CD4-positive, alpha-beta T cell (primary cell): ENCODE results near the gene GUK1. TPM values are rescaled to one million over a fixed set of nuclear protein-coding genes. Genes with fewer than 3 reads are reported as not detected.
A peak's percentile ranks its signal among the peaks of the same experiment; 100 is the strongest.

Experiments used
- ATAC-seq: fragments of 200-7000 bp; cut with Tn5 transposase; one replicate; pipeline ENCODE4 v1.10.0; 2022; ENCODE audit warnings: mild to moderate bottlenecking; ENCODE audit not compliant: poor library complexity
- CTCF ChIA-PET: fragments of 350-600 bp; sonication (Branson Sonifier 250); formaldehyde crosslinking; loops from one replicate; lab custom pipeline; 2021; ENCODE audit warnings: antibody characterized with exemption, inconsistent platforms; lab: Charles Lee
- POLR2A ChIA-PET: fragments of 350-600 bp; sonication (Branson Sonifier 250); formaldehyde crosslinking; loops from one replicate; lab custom pipeline; 2021; ENCODE audit warnings: antibody characterized with exemption, inconsistent platforms; lab: Charles Lee
- DNase-seq, 14 experiments: peaks; one replicate each; pipeline ENCODE4 v3.0.0-alpha.2; 2013 to 2020; ENCODE audit warnings: mixed read lengths in 2 of 14
- H3K27ac ChIP-seq, 2 donors: one replicate each; pipeline versions ENCODE4 v1.5.1 to v1.7.0; 2013; ENCODE audit warnings: low read length in 2 of 2, low read depth in 1 of 2, mild to moderate bottlenecking in 1 of 2
- H3K27me3 ChIP-seq, 2 experiments: 1 replicate in 1 of 2; 2 replicates in 1 of 2; pipeline versions ENCODE4 v1.6.1 to v1.7.0; 2013; ENCODE audit warnings: low read length in 2 of 2, control low read depth in 1 of 2, mild to moderate bottlenecking in 1 of 2, moderate library complexity in 1 of 2; ENCODE audit not compliant: insufficient read depth in 2 of 2, control insufficient read depth in 1 of 2
- H3K36me3 ChIP-seq: one replicate; pipeline ENCODE4 v1.6.1; 2013; ENCODE audit warnings: low read length, control low read depth; ENCODE audit not compliant: insufficient read depth
- H3K4me1 ChIP-seq: one replicate; pipeline ENCODE4 v1.6.1; 2013; ENCODE audit warnings: low read length, control low read depth; ENCODE audit not compliant: insufficient read depth
- H3K4me3 ChIP-seq: one replicate; pipeline ENCODE4 v1.5.1; 2013; ENCODE audit warnings: mild to moderate bottlenecking, low read length, moderate library complexity
- H3K9me3 ChIP-seq, 2 experiments: 1 replicate in 1 of 2; 2 replicates in 1 of 2; pipeline versions ENCODE4 v1.6.1 to v1.7.0; 2013; ENCODE audit warnings: low read length in 2 of 2, mild to moderate bottlenecking in 2 of 2, control low read depth in 1 of 2, moderate library complexity in 1 of 2; ENCODE audit not compliant: control insufficient read depth in 1 of 2, insufficient read depth in 1 of 2
- H3K27ac Mint-ChIP-seq: one replicate; pipeline ENCODE4 v1.8.0; 2020; ENCODE audit warnings: mixed read lengths
- H3K27me3 Mint-ChIP-seq: one replicate; pipeline ENCODE4 v1.8.0; 2021; ENCODE audit warnings: mixed read lengths
- H3K36me3 Mint-ChIP-seq: one replicate; pipeline ENCODE4 v1.8.0; 2021; ENCODE audit warnings: low read depth, mixed read lengths
- H3K4me1 Mint-ChIP-seq: one replicate; pipeline ENCODE4 v1.8.0; 2021; ENCODE audit warnings: low read depth, mixed read lengths
- H3K4me3 Mint-ChIP-seq: one replicate; pipeline ENCODE4 v1.8.0; 2020; ENCODE audit warnings: mild to moderate bottlenecking, mixed read lengths
- H3K9me3 Mint-ChIP-seq: one replicate; pipeline ENCODE4 v1.8.0; 2020; ENCODE audit warnings: mixed read lengths
- CTCF ChIP-seq: fragments of 200-600 bp; IDR thresholded peaks from one replicate; pipeline ENCODE4 v1.8.0; 2022; ENCODE audit warnings: antibody characterized with exemption, mild to moderate bottlenecking
- intact Hi-C, 2 experiments: fragments of 100-400 bp; cut with DNase I in 1 of 2; cut with micrococcal nuclease in 1 of 2; formaldehyde crosslinking; loops; one replicate each; pipeline versions ENCODE4 v1.15.1 to v1.9.0; 2023 to 2025; cut with DNase I, micrococcal nuclease
- total RNA-seq, 174 experiments: library from RNA in 2 of 174; stranded (reverse) in 2 of 174; gene quantifications; one replicate each; pipeline ENCODE4 v1.2.3 and lab custom pipeline; 2021 to 2026

GUK1 gene
- total RNA-seq, 2 experiments from 2014 or later, result 373 to 378 TPM

DNA sequence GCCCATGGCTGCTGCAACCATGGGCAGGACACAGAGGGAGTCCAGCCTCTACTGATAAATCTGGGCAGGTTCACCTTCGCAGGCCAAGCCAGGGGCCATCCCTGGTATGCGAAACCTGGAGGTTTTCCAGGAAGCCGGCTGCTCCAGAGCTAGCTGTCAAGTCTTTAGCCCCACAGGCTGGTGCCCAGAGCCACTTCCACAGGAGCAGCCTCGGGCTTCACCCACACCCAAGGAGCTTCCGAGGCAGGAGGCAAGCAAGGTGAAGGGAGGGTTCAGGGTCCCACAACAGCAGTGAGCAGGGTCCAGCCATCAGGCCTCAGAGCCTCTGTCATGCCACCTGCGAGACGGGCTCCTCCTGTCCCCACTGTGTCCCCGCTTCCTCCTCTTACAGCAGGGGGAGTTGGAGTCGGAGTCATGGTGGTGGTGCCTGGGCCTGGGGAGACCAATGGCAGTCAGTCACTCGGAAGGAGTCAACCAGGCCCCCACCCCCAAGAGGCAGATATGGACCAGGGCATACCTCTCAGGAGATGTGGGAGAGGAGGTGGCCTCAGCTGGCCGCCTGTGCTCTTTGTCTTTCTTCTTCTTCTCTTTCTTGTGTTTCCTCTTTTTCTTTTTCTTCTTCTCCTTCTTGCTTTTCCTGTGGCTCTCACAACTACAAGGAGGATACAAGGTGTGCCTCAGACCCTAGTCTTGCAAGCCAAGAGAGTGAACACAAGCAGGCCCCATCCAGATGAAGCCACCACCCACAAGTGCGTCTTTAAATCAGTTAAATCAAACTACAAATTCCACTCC is 39.1 kb upstream of the GUK1 start:
- Histone ChIP-seq H3K27ac (peak overlapping the region; percentile 51 to 69), H3K27me3 (no peaks in the 10 kb centered on the region), H3K4me3 (no peak overlapping the region), H3K36me3 (peaks cover 58% of the 10 kb centered on the region), H3K4me1 (peaks cover 41% of the 10 kb centered on the region), H3K9me3 (no peaks in the 10 kb centered on the region)
- Mint-ChIP-seq H3K27me3 (no peaks in the 10 kb centered on the region), H3K9me3 (no peaks in the 10 kb centered on the region), H3K36me3 (peaks cover 64% of the 10 kb centered on the region), H3K27ac (peak overlapping the region; percentile 87), H3K4me1 (peaks cover 30% of the 10 kb centered on the region), H3K4me3 (peak overlapping the region; percentile 88)
- no peak for DNase-seq
- ATAC-seq, result no peak
- intact Hi-C loops, result loop anchor here (10.0 kb wide), 3 partner anchors 106 to 366 kb away; partner anchors contain the start of genes JMJD4 (in 1 of the 2), SNAP47 (in 1 of the 2) and TRIM11 (in 1 of the 2)
- POLR2A ChIA-PET, result interaction anchor here (0.7 to 6.9 kb wide), 4 partner anchors 14 to 537 kb away, joined by 3 to 44 read pairs (median 6); partner anchors contain the start of genes ARF1 and IBA57
- TF ChIP-seq CTCF, result no peak
- CTCF ChIA-PET, result interaction anchor here (0.9 to 1.2 kb wide), 4 partner anchors 10 to 65 kb away, joined by 3 to 6 read pairs (median 4); partner anchors contain the start of gene IBA57

DNA sequence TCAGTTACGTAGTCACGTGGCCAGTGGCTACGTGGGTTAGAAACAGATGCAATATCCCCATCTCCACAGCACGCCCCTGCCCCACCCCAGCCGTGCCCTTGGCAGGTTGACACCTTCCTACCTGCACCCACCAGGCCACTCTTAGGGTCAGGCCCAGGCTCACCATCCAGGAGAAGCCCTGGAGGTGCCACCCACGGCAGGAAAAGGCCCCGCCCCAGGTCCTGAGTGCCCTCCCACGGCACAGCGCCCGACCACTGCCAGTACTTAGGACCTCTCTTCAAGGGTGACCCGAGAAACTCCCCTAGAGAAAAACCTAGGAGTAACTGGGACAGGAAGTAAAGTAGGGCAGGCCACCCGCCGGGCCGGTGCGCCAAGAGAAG is 38.5 kb upstream of the GUK1 start:
- POLR2A ChIA-PET, result interaction anchor here (0.7 to 6.9 kb wide), 5 partner anchors 15 to 537 kb away, joined by 3 to 44 read pairs (median 5); partner anchors contain the start of genes ARF1 and IBA57
- intact Hi-C loops, result loop anchor here (10.0 kb wide), 3 partner anchors 107 to 367 kb away; partner anchors contain the start of genes JMJD4 (in 1 of the 2), SNAP47 (in 1 of the 2) and TRIM11 (in 1 of the 2)
- H3K4me3 ChIP-seq, result peak overlapping the region; percentile 83
- Mint-ChIP-seq H3K27ac (peak overlapping the region; percentile 87), H3K27me3 (no peaks in the 10 kb centered on the region), H3K36me3 (peaks cover 64% of the 10 kb centered on the region), H3K4me3 (peak overlapping the region; percentile 88), H3K4me1 (peaks cover 32% of the 10 kb centered on the region), H3K9me3 (no peaks in the 10 kb centered on the region)
- ATAC-seq (no peak), DNase-seq (peak in 3 of 14 experiments; percentile 28 to 44 (median 31))
- H3K27ac ChIP-seq, result peak overlapping the region; percentile 51 to 69
- peaks cover 35% of the 10 kb centered on the region for H3K4me1 ChIP-seq
- TF ChIP-seq CTCF, result no peak
- no peaks in the 10 kb centered on the region for H3K27me3 ChIP-seq
- peaks cover 58% of the 10 kb centered on the region for H3K36me3 ChIP-seq
- CTCF ChIA-PET, result interaction anchor here (0.9 to 1.2 kb wide), 3 partner anchors 14 to 64 kb away, joined by 3 to 6 read pairs (median 3); partner anchors contain the start of gene IBA57
- no peaks in the 10 kb centered on the region for H3K9me3 ChIP-seq

GRCh38 chr1:228101994-228102790 is 37.9 kb upstream of the GUK1 start:
- Histone ChIP-seq H3K27ac (peak overlapping the region; percentile 51 to 69), H3K4me1 (peaks cover 32% of the 10 kb centered on the region), H3K36me3 (peaks cover 57% of the 10 kb centered on the region), H3K4me3 (peak overlapping the region; percentile 83), H3K9me3 (no peaks in the 10 kb centered on the region), H3K27me3 (no peaks in the 10 kb centered on the region)
- Mint-ChIP-seq H3K27ac (peak overlapping the region; percentile 87), H3K36me3 (peaks cover 63% of the 10 kb centered on the region), H3K4me3 (peak overlapping the region; percentile 88), H3K4me1 (peaks cover 32% of the 10 kb centered on the region), H3K9me3 (no peaks in the 10 kb centered on the region), H3K27me3 (no peaks in the 10 kb centered on the region)
- CTCF ChIA-PET, result interaction anchor here (0.9 to 1.2 kb wide), 3 partner anchors 15 to 63 kb away, joined by 3 to 6 read pairs (median 3); partner anchors contain the start of gene IBA57
- ATAC-seq, result peak; percentile 56
- POLR2A ChIA-PET, result interaction anchor here (0.7 to 6.9 kb wide), 5 partner anchors 15 to 538 kb away, joined by 3 to 44 read pairs (median 5); partner anchors contain the start of genes ARF1 and IBA57
- DNase-seq, result peak; percentile 41 to 88 (median 57)
- TF ChIP-seq CTCF, result peak; percentile 30
- intact Hi-C loops, result loop anchor here (2.0 to 10.0 kb wide), 4 partner anchors 43 to 367 kb away; partner anchors contain the start of genes JMJD4 (in 1 of the 2), SNAP47 (in 1 of the 2) and TRIM11 (in 1 of the 2)
